Mesendoderm (in vitro differentiated cells): Measurements from ENCODE around the gene PRRC2B.

Experiments
- DNase-seq: peaks from one replicate; pipeline ENCODE4 v3.0.0; 2013
- H2AK5ac ChIP-seq: 2 replicates; pipeline ENCODE4 v1.6.1; 2013; ENCODE audit warnings: low read length, inconsistent platforms
- H2BK120ac ChIP-seq: 2 replicates; pipeline ENCODE4 v1.6.1; 2013; ENCODE audit warnings: low read depth, mild to moderate bottlenecking, low read length, moderate library complexity, mixed read lengths
- H2BK15ac ChIP-seq: replicated peaks from 2 replicates; pipeline ENCODE4 v1.6.1; 2013; ENCODE audit warnings: low read depth, mild to moderate bottlenecking, moderate library complexity
- H2BK5ac ChIP-seq: 2 replicates; pipeline ENCODE4 v1.6.1; 2013; ENCODE audit warnings: low read length, inconsistent platforms
- H3K18ac ChIP-seq: 2 replicates; pipeline ENCODE4 v1.6.1; 2013; ENCODE audit warnings: mild to moderate bottlenecking, low read length, mixed read lengths
- H3K23ac ChIP-seq: one replicate; pipeline ENCODE4 v1.6.1; 2013; ENCODE audit warnings: low read length
- H3K27ac ChIP-seq: 2 replicates; pipeline ENCODE4 v1.5.1; 2013; ENCODE audit warnings: low read depth, mild to moderate bottlenecking, inconsistent platforms, low read length, moderate library complexity
- H3K27me3 ChIP-seq: 2 replicates; pipeline ENCODE4 v1.6.1; 2013; ENCODE audit warnings: low read length, control low read depth, mild to moderate bottlenecking, inconsistent platforms; ENCODE audit not compliant: insufficient read depth, poor library complexity
- H3K36me3 ChIP-seq: 2 replicates; pipeline ENCODE4 v1.6.1; 2013; ENCODE audit warnings: low read length, inconsistent platforms; ENCODE audit not compliant: control insufficient read depth, insufficient read depth
- H3K4ac ChIP-seq: one replicate; pipeline ENCODE4 v1.6.1; 2013; ENCODE audit warnings: low read depth, mild to moderate bottlenecking, low read length, moderate library complexity
- H3K4me1 ChIP-seq: 2 replicates; pipeline ENCODE4 v1.6.1; 2013; ENCODE audit warnings: low read depth, low read length, inconsistent platforms; ENCODE audit not compliant: control insufficient read depth
- H3K4me2 ChIP-seq: 2 replicates; pipeline ENCODE4 v1.6.1; 2013; ENCODE audit warnings: low read length
- H3K4me3 ChIP-seq: 2 replicates; pipeline ENCODE4 v1.5.1; 2013; ENCODE audit warnings: mild to moderate bottlenecking, low read length
- H3K56ac ChIP-seq: one replicate; pipeline ENCODE4 v1.6.1; 2013; ENCODE audit warnings: low read length
- H3K79me1 ChIP-seq: 2 replicates; pipeline ENCODE4 v1.6.1; 2013; ENCODE audit warnings: low read length, inconsistent platforms
- H3K79me2 ChIP-seq: 2 replicates; pipeline ENCODE4 v1.6.1; 2013; ENCODE audit warnings: mild to moderate bottlenecking, low read length; ENCODE audit not compliant: control insufficient read depth, insufficient read depth
- H3K9ac ChIP-seq: 2 replicates; pipeline ENCODE4 v1.6.1; 2013; ENCODE audit warnings: low read length, inconsistent platforms
- H4K5ac ChIP-seq: one replicate; pipeline ENCODE4 v1.6.1; 2013; ENCODE audit warnings: low read length
- H4K8ac ChIP-seq: one replicate; pipeline ENCODE4 v1.6.1; 2013; ENCODE audit warnings: low read depth, mild to moderate bottlenecking, control low read depth, low read length, moderate library complexity
- WGBS: extraction: QIAGEN DNeasy Blood & Tissue Kit; methylation state at CpG from one replicate; pipeline ENCODE4 v1.1.7; 2013; ENCODE audit warnings: low lambda C conversion rate, missing lambda C conversion rate; ENCODE audit not compliant: insufficient coverage; ENCODE audit errors: extremely low coverage; 5-methylcytosine and 5-hydroxymethylcytosine counted together

The PRRC2B gene

DNA sequence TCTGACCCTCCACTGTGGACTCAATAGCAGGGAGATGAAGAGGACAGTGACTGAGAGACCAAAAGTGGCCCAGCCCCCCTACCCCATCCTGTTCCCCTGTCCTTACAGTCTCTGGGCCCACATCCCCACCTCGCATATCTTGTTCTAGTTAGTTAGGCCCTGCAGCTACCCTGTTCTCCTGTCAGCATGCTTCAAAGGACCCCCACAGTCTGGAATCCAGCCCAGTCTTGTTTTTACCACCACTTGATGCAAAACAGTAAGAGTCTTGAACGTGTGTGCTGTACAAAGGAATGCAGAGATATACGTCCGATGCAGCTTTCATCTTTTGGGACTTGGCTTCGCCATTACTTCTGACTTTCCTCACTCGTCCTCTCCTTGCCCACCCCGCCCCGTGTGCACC is 96.6 kb downstream of the PRRC2B start:
- Histone ChIP-seq H4K5ac (no peak overlapping the region), H2BK15ac (no peak overlapping the region), H3K79me1 (peaks cover 6% of the 10 kb centered on the region), H3K79me2 (no peaks in the 10 kb centered on the region), H3K4ac (no peak overlapping the region), H3K56ac (no peak overlapping the region), H2BK5ac (no peak overlapping the region), H3K23ac (no peak overlapping the region), H3K27ac (no peak overlapping the region), H3K27me3 (no peaks in the 10 kb centered on the region), H4K8ac (no peak overlapping the region), H2BK120ac (no peak overlapping the region), H3K4me1 (no peaks in the 10 kb centered on the region), H3K18ac (no peak overlapping the region), H3K36me3 (peaks cover 52% of the 10 kb centered on the region), H3K4me2 (no peak overlapping the region), H2AK5ac (no peak overlapping the region), H3K9ac (no peak overlapping the region), H3K4me3 (no peak overlapping the region)
- no CpG with 5 or more reads among the region's 8 CpGs for WGBS
- DNase-seq, result no peak

DNA sequence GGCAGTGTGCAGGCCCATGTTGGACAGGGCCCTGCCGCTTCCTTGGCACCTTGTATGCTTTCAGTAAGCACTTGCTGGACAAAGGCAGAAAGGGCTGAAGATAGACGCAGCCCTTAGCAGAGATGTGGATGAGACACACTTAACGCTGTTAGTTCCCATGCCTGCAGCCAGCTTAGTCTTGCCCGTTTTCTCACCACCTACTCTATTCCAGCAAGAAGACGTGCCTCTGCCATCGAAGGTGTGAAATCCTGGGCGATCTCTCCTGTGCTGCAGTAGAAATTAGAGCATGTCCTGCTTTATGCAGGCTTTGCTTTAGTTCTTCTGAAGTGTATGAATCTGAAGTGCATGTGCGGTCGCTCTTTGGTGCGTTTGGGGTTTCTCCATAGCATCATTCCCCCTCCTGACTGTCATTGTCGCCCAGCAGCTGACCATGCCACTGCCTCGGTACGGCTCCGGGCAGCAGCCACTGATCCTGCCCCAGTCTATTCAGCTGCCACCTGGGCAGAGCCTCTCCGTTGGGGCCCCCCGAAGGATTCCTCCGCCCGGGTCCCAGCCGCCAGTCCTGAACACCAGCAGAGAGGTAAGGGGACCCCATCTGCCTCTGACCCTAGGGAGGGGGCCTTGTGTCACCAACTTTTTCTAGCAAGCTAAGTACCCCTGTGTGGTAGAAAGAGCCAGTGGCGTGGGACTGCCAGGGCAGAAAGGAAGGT is 97.3 kb downstream of the PRRC2B start:
- Histone ChIP-seq H3K56ac (no peak overlapping the region), H3K79me1 (peaks cover 6% of the 10 kb centered on the region), H2BK15ac (no peak overlapping the region), H2AK5ac (no peak overlapping the region), H2BK120ac (no peak overlapping the region), H3K18ac (no peak overlapping the region), H4K5ac (no peak overlapping the region), H3K27ac (no peak overlapping the region), H3K4me3 (no peak overlapping the region), H3K79me2 (no peaks in the 10 kb centered on the region), H3K4ac (no peak overlapping the region), H3K36me3 (peaks cover 51% of the 10 kb centered on the region), H3K9ac (no peak overlapping the region), H3K27me3 (no peaks in the 10 kb centered on the region), H3K23ac (no peak overlapping the region), H3K4me2 (no peak overlapping the region), H3K4me1 (no peaks in the 10 kb centered on the region), H4K8ac (no peak overlapping the region), H2BK5ac (no peak overlapping the region)
- WGBS, result no CpG with 5 or more reads among the region's 20 CpGs
- DNase-seq, result no peak

GRCh38 chr9:131492070-131492469 is 98.2 kb downstream of the PRRC2B start:
- no peak overlapping the region for H3K4me3 ChIP-seq
- no peak overlapping the region for H3K56ac ChIP-seq
- peaks cover 51% of the 10 kb centered on the region for H3K36me3 ChIP-seq
- H2BK5ac ChIP-seq, result no peak overlapping the region
- no peak overlapping the region for H3K18ac ChIP-seq
- no peak overlapping the region for H4K8ac ChIP-seq
- no peak overlapping the region for H2AK5ac ChIP-seq
- no peak overlapping the region for H3K4me2 ChIP-seq
- H3K79me2 ChIP-seq, result no peaks in the 10 kb centered on the region
- no peak for DNase-seq
- no peak overlapping the region for H3K9ac ChIP-seq
- H3K27me3 ChIP-seq, result no peaks in the 10 kb centered on the region
- H3K4me1 ChIP-seq, result no peaks in the 10 kb centered on the region
- no CpG with 5 or more reads among the region's 6 CpGs for WGBS
- H2BK120ac ChIP-seq, result no peak overlapping the region
- H4K5ac ChIP-seq, result no peak overlapping the region
- H3K4ac ChIP-seq, result no peak overlapping the region
- H3K23ac ChIP-seq, result no peak overlapping the region
- H3K27ac ChIP-seq, result no peak overlapping the region
- no peak overlapping the region for H2BK15ac ChIP-seq
- peaks cover 6% of the 10 kb centered on the region for H3K79me1 ChIP-seq

GRCh38 chr9:131494296-131494870 is 100.5 kb downstream of the PRRC2B start:
- peaks cover 52% of the 10 kb centered on the region for H3K36me3 ChIP-seq
- no peak overlapping the region for H3K23ac ChIP-seq
- H3K79me1 ChIP-seq, result peaks cover 6% of the 10 kb centered on the region

GRCh38 chr9:131495785-131496184 is 101.9 kb downstream of the PRRC2B start:
- no peak overlapping the region for H2BK120ac ChIP-seq
- no peak overlapping the region for H2BK15ac ChIP-seq
- H2AK5ac ChIP-seq, result no peak overlapping the region
- no peaks in the 10 kb centered on the region for H3K4me1 ChIP-seq
- no peak overlapping the region for H3K4me3 ChIP-seq
- no peak overlapping the region for H2BK5ac ChIP-seq
- no peak overlapping the region for H3K56ac ChIP-seq
- H3K4me2 ChIP-seq, result no peak overlapping the region
- H3K27me3 ChIP-seq, result no peaks in the 10 kb centered on the region
- DNase-seq, result no peak
- no CpG with 5 or more reads among the region's 22 CpGs for WGBS
- H3K4ac ChIP-seq, result no peak overlapping the region
- no peak overlapping the region for H4K8ac ChIP-seq
- no peaks in the 10 kb centered on the region for H3K79me2 ChIP-seq
- H3K36me3 ChIP-seq, result peaks cover 47% of the 10 kb centered on the region
- H4K5ac ChIP-seq, result no peak overlapping the region
- no peak overlapping the region for H3K27ac ChIP-seq
- no peak overlapping the region for H3K18ac ChIP-seq
- peaks cover 5% of the 10 kb centered on the region for H3K79me1 ChIP-seq
- H3K9ac ChIP-seq, result no peak overlapping the region
- no peak overlapping the region for H3K23ac ChIP-seq

More at GRCh38 chr9:131494296-131494870, 100.5 kb downstream of the PRRC2B start:
- Histone ChIP-seq H3K4me1 (no peaks in the 10 kb centered on the region), H3K18ac (no peak overlapping the region), H3K4me3 (no peak overlapping the region), H3K27me3 (no peaks in the 10 kb centered on the region), H3K79me2 (no peaks in the 10 kb centered on the region), H3K56ac (no peak overlapping the region), H2BK5ac (no peak overlapping the region), H3K4ac (no peak overlapping the region), H3K27ac (no peak overlapping the region), H2BK15ac (no peak overlapping the region), H4K8ac (no peak overlapping the region), H2BK120ac (no peak overlapping the region), H3K9ac (no peak overlapping the region), H3K4me2 (no peak overlapping the region), H2AK5ac (no peak overlapping the region), H4K5ac (no peak overlapping the region)
- no peak for DNase-seq
- WGBS, result no CpG with 5 or more reads among the region's 22 CpGs
